GM04503 (cell line): ENCODE measurements around the gene PRPH.
A peak's percentile ranks its signal among the peaks of the same experiment; 100 is the strongest.
"Not testable (repeated sequence)": the region's sequence is repeated elsewhere in the genome, so short reads cannot be mapped to it uniquely, and the experiment has no call there.

Source experiments
- DNase-seq: peaks from one replicate; pipeline ENCODE4 v3.0.0-alpha.2; 2012; ENCODE audit warnings: low read depth

The PRPH gene

DNA sequence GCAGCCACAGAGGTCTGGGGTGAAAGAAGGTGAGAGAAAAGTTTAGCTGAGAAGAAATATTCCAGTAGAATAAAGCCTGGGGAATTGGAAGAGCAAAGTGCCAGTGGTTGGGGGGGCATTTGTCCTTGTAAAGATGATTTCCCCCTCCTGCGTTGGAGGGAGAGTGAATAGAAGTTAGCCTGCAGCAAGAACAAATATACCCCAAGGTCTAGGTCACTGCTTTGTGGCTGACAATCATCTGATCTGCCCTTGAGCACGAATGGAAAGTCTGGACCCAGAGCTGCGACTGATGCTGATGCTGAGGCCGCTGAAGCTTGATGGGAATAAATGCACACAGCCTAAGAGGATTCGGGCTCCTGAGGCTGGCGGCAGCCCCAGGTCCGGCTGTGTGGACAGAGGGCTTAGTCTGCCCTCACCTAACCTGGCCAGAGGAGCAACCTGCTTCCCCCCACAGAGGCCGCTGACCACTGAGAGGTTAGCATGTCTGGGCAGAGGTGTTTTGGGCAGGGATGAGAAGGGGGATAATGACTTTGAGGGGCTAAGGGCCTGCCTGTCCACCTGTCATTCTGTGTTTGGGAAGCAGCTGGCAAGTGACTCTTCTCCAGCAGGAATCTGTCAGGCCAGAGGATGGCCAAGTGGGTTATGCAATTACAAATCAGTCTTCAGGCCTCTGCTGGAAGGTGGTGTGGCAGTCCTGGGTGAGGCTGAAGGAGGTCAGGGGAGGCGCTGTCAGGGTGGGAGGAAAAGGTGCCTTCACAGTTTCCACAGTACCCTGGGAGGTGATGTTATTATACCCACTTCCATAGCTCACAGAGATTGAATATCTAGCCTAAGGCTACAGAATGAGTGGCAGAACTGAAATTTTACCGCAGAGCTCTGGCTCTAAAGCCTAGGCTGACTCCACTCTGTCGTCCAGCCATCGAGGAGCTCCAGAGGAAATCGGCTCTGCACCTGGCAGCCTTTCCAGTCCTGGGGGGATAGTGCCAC lies 18.4 kb upstream of the PRPH start:
- no peak for DNase-seq

DNA sequence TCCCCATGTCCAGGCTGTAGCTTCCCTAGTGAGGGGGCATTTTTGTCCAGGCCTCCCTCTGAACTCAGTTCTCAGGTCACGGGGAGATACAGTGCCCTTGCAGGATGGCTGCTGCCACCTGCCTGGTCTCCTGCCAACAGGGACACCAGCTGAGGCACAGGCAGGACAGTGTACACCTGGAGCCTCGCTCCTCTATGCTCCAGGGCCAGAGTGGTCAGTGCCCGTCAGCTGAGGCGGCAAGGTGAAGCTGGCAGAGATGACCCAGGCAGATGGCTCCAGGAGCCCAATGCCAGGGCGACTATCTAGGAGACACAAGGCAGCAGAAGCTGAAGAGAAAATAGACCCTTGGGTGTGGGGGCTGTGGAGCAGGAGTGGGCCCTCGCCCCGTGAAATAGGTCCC lies 17.5 kb upstream of the PRPH start:
- DNase-seq, result no peak

DNA sequence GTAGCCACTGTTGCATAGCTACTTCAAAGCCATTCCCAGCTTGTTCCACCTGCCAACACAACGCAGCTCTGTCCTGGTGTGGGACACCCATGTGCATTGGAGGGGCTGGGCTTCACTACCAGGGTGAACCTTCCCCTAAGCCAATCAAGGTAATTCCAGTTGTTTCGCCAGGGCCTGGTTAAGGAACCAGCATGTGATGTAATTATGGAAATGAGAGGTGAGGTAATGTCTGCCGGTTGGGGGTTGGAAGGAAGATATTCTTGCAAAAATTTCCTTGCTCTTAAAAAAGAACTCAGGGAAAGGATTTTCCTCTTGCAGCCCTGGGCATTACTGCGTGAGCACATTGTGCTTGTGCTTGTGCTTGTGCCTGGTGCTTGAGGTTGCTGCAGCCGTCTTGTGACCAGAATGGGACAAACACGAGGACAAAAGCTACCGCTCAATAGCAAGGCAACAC lies 15.2 kb upstream of the PRPH start:
- no peak for DNase-seq

DNA sequence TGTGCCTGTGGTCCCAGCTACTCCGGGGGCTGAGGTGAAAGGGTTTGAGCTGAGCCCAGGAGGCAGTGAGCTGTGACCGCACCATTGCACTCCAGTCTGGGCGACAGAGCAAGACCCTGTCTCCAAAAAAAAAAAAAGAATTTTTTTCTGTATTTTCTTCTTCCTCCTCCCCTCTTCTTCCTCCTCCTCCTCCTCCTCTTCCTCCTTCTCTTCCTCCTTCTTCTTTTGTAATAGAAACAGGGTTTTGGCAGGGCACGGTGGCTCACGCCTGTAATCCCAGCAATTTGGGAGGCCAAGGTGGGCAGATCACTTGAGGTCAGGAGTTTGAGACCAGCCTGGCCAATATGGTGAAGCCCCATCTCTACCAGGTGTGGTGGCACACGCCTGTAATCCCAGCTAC lies 14.4 kb upstream of the PRPH start:
- DNase-seq, result not testable (repeated sequence)

DNA sequence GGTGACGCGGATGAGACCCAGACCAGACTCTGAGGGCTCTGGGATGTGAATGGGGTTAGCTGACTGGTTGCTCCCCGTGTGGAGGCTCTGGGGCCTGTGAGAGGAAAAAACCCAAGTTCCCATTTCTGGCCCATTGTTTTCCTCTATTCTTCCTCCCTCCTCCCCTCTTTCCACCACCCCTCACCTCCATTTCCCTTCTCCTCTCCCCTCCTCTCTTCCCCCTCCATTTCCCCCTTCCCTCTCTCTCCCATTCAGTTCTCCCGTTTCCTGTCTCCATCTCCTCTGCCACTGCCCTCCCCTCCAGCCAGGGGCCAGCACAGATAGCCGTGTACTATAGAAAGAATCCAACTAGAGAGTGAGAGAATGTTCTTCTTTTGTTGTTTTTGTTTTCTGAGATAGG lies 12.6 kb upstream of the PRPH start:
- DNase-seq, result no peak

DNA sequence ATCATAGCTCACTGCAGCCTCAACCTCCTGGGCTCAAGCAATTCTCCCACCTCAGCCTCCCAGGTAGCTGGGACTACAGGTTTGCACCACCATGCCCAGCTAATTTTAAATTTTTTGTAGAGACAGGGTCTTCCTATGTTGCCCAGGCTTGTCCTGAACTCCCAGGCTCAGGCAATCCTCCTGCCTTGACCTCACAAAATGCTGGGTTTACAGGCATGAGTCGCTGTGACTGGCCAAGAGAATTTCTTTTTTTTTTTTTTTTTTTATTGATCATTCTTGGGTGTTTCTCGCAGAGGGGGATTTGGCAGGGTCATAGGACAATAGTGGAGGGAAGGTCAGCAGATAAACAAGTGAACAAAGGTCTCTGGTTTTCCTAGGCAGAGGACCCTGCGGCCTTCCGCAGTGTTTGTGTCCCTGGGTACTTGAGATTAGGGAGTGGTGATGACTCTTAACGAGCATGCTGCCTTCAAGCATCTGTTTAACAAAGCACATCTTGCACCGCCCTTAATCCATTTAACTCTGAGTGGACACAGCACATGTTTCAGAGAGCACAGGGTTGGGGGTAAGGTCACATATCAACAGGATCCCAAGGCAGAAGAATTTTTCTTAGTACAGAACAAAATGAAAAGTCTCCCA lies 12.1 kb upstream of the PRPH start:
- not testable (repeated sequence) for DNase-seq

DNA sequence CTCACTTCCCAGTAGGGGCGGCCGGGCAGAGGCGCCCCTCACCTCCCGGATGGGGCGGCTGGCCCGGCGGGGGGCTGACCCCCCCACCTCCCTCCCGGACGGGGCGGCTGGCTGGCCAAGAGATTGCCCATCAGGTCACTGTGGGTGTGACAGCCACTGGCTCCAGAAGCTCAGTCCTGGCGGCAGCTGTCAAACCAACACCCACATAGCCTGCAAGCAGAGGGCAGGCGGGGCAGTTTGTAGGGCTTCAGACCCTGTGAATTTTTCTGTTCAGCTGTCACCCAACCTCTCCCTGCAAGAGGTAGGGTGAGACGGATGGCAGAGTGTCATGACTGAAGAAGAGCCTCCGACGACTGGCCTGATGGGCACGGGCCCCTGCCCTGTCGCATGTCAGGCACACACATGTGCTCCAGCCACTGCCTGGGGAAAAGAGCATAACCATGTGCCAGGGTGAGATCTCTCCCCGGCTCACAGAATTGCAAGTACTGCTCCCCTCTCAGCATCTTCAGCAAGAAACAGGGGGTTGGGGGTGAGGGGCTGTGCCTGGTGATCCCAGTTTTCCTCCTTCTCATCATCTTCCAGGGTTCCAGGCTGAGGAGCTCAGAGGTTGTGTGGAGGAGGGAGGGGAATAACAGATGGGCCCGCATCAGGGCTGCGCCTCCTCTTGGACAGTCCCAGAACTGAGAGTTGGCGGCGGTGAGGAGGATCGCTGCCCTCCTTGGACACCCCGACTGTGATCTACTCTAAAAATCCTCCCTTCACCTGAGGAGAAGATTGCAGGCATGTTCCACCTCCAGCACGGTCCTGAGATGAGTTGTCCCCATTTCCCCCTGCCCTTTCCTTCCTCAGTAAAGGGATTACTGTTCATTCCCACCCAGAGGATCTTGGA lies 11.2 kb upstream of the PRPH start:
- no peak for DNase-seq

DNA sequence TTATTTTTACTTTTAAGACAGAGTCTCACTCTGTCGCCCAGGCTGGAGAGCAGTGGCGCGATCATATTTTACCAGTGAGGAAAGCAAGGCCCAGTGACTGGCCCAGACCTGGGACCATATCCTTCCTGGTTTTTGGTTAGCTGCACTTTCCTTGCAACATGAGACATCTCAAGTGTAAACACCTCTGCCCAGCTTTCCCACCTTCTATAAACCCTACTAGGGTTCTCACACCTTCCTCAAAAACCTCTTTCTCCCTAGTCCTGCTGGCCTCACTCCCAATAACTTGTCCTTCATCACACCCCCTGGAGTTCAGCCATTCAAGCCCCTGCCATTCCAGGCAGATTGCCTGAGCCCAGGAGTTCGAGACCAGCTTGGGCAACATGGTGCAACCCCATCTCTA lies 10.3 kb upstream of the PRPH start:
- no peak for DNase-seq

DNA sequence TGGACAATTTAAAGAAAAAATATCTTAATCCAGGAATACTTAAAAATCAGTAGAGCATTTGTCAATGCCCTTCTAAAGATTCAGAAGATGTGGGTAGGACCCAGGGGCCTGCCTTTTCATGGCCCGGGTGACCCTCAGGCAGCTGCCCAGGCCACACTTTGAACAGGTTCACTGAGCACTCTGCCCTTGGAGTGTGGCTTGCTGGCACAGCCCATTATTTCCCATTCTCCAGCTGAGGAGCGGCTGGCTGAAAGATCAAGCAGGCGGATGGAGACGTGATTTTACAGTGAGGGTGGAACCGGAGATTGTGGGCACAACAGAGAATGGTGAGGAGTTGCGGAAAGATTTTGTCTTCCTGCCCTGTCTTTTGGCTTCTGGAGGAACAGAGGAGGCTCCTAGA lies 7.1 kb upstream of the PRPH start:
- DNase-seq, result no peak

DNA sequence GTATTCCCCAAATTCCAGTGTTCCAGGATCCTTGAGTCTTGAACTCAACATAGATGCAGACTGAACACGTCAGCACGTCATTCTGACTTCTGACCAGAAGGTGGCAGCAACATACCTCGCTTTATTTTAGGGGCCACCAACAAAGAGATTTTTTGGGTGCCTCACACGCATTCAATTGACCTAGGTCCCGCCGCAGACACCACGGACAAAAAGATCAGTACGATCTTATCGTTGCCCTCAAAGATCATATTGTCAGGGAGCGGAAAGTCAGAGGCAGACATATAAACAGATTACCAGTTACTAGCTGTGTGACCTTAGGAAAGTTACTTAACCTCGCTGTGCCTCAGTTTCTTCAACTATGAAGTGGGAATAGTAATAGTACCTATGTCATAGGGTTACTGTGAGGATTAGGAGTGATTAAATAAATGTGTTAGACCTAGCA lies 6.5 kb upstream of the PRPH start:
- DNase-seq, result peak; percentile 11

DNA sequence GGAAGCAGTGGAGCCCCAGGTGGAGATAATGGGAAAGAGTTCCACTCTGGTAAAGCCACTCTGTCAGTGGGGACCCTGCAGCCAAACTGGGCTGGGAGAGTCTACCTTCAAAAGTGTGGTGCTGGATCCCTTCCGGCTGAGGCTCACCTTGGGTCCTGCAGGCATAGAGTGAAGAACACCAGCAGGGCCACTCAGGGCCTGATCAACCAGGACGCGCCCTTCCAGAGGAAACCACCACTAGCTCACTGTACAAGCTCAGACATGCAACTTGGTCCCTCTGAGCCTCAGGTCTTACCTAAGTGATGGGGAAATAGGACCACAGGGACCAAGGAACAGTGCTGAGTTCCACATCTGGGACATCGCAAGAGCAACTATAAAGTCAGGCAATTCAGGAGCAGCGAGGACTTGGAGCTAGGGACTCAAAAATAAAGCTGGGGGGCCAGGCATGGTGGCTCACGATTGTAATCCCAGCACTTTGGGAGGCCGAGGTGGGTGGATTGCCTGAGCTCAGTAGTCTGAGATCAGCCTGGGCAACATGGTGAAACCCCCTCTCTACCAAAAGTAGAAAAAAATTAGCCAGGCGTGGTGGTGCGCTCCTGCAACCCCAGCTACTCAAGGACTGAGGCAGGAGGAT lies 5.9 kb upstream of the PRPH start:
- no peak for DNase-seq

DNA sequence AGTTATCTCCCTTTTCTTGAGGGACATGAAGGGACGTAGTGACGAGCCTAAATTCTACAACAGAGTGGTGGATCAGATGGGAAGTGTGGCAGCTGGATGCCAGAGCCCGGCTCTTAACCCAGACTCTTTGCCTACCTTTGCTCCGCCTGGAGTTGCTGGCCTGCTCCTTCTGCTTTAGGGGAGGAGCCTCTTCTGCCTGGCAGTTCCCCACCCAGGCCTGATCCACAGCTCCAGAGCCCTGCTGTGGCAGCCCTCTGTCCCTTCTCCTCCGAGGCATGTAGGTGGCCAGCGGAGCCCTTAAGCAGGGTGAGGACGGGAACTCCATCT lies 2.3 kb upstream of the PRPH start:
- no peak for DNase-seq

DNA sequence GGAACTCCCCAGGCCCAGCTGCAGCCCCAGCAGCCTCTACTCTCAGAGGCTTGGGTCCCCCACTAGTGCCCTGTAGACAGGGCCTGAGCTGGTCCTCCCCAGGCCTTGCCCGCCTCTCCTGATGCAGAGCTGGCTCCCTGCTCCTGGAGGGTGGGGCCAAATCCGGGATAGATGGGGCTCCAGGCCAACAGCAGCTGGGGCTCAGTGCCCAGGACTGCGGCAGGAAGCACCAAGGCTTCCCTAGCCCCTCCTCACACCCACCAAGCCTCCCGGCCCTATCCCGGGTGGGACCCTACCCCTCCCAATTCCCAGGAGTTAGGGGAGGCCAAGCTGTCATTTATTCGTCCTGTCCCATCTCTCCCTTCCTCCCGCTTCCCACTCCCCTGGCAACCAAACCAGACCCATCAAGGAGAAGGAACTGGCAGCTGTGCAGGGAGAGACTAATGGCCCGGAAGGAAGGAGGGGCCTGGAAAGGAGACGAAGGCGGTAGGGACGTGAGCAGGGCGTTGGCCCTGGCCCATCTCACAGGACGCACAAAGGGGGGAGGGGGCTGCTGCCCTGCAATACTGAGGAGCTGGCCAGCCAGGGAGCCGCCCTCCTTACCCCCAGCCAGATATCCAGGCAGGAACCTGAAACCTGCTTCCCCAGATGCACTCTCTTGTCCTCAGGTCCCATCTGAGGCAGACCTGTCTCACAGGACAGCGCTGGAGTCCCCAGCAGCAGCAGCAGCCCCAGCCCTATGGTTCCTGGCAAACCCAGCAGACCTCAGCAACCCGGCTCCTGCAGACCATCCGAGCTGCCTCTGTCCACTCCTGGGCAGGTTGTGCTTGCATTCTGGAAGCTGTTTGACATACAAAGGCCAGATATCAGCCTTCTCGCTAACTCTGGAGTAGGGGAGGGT lies 1.6 kb upstream of the PRPH start:
- DNase-seq, result no peak

DNA sequence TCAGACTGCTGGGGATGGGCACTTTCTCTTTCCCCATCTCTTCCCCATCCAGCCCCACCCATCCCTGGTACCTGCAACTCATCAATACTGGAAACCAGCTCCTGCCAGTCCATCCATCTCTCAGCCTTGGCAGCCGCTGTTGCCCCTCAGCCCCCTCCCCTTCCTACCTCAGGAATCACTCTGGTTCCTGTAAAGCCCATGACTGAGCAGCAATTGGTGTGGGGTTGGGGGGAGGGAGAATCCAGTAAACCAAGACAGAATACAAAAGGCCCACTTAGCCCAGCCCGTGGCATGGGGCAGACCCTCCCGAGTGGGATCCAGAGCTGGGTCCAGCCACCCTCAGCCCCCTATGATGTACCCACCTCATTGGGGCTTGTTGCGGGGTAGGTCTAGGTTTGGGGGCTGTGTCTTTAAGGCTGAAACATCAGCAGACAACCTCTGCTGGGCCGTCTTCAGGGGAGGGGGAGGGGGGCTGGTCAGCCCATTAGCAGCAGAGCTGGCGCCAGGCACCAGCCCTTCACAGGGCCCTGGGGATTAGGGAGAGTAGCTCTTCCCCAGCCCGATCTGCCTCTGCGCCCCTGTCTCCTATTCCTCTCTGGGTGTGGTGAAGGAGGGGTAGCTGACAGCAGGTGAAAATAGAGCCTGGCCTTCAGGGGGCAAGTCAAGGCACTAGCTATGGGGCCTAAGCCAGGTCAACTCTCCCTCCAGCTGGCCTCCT lies 702 bp upstream of the PRPH start:
- DNase-seq, result no peak

DNA sequence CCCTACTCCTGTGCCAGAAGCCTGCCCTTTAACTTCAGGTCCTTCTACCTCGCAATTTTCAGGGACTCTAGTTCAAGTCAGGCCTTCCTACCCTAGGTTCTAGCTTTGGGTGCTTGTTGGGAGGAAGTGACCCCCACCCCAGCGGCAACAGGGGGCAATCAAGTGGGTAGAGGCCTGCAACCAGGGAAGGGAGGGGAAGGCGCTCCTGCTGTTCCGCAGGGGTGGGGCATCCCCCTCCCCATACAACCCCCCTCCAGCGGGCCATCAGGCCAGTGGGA lies 204 bp upstream of the PRPH start:
- no peak for DNase-seq

DNA sequence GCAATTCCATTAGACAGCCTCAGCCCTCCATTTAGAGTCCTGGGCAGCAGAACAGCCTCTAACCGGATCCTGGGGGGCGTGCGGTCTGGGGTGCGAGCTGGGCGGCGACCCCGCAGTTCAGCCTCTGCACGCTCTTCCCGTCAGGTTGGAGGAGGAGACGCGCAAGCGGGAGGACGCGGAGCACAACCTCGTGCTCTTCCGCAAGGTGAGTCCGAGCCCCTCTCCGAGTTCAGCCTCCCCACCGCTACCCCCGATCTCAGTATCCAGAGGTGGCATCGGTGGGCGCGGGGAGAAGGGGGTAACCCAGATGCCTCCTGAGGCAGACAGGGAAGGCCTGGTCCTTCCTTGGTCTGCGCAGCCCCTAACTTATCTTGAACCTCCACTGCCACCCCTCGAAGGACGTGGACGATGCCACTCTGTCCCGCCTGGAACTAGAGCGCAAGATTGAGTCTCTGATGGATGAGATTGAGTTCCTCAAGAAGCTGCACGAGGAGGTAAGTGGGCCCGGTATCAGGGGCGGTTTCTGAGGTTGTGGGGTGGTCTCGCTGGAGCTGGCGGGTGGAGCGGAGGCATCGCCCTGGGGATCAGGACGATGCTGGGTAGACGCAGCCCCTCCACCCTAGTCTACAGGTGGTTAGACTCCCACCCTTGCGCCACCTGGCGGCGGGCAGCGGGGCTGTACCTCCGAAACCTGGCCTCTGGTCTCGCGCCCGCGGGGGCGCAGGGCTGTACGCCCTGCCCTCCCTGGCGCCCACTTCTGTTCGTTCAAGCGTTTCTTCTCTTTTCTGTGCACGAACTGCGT lies 1.3 kb downstream of the PRPH start:
- DNase-seq, result no peak

DNA sequence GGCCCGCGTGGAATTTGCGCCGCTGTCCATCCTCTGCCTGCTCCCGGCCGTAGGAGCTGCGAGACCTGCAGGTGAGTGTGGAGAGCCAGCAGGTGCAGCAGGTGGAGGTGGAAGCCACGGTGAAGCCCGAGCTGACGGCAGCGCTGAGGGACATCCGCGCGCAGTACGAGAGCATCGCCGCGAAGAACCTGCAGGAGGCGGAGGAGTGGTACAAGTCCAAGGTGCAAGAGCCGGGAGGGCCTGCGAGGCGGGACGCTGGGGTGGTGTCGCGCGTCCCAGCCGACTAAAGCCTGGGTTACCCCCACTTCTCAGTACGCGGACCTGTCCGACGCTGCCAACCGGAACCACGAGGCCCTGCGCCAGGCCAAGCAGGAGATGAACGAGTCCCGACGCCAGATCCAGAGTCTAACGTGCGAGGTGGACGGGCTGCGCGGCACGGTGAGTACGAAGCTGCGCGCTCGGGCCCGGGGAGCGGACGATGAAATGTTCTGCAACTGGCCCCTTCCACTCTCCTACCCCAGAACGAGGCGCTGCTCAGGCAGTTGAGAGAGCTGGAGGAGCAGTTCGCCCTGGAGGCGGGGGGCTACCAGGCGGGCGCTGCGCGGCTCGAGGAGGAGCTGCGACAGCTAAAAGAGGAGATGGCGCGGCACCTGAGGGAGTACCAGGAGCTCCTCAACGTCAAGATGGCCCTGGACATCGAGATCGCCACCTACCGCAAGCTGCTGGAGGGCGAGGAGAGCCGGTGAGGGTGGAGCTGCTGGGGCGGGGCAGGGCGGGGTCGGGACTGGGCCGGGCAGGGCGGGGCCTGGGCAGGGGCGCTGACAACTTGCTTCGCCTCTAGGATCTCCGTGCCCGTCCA lies 2.1 kb downstream of the PRPH start:
- DNase-seq, result no peak

DNA sequence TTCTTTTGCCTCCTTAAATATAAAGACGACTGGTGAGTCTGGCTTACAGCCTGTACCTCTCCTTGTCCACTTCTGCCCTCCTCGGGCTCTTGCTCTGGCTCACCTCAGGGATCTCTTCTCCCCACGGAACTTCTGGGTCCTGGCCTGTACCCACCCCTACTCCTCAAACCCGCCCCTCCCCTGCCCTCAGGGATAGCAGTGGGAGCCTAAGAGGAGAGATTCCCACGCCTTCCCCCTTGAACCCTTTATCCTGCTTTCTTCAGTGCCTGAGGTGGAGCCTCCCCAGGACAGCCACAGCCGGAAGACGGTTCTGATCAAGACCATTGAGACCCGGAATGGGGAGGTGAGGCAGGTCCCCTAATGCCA lies 2.7 kb downstream of the PRPH start:
- no peak for DNase-seq

DNA sequence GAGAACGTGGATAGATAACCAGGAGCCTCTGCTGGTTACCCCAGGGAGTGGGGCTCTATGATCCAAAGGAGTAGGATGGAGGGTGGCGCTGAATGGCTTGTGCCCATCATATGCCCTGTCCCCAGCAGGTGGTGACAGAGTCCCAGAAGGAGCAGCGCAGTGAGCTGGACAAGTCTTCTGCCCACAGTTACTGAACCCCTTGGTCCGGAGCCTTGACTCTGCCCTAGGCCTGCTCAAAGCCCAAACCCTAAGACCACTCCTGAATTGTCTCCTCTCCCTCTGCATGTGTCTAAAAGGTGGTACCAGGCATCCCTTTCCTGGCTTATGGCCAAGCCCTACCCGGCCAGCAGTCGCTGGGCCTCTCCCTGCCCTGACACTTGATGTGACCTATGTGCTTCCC lies 3.2 kb downstream of the PRPH start:
- no peak for DNase-seq
